Measurements from ENCODE around the gene APEX1. TPM values are rescaled to one million over a fixed set of nuclear protein-coding genes. Genes with fewer than 3 reads are reported as not detected.

APEX1 gene
- total RNA-seq, 1 experiment from 2014 or later: 324 TPM

- Mint-ChIP-seq H3K4me1 (peaks cover 8% of the 10 kb centered on the region), H3K27ac (no peak overlapping the region), H3K4me3 (no peak overlapping the region), H3K27me3 (ENCODE audit: low read depth) (no peaks in the 10 kb centered on the region), H3K9me3 (no peaks in the 10 kb centered on the region), H3K36me3 (peaks cover 58% of the 10 kb centered on the region)
- no peak for TF ChIP-seq GRHL2 (CRISPR knock-in tag; IDR thresholded peaks at IDR 0.05; ENCODE audit: insufficient replicate concordance, severe bottlenecking)
- TF ChIP-seq USF1 (CRISPR knock-in tag; IDR thresholded peaks at IDR 0.05): no peak
- DNase-seq (ENCODE audit: low spot score) (no peak), ATAC-seq (no peak)
- CTCF ChIA-PET: no interaction called here
- POLR2A ChIA-PET: no interaction called here
These were observed 21.8 kb downstream of the APEX1 start for GRCh38 chr14:20476776-20477175.

- DNase-seq (ENCODE audit: low spot score) (no peak), ATAC-seq (no peak)
- Mint-ChIP-seq H3K4me1 (peaks cover 11% of the 10 kb centered on the region), H3K27me3 (ENCODE audit: low read depth) (no peaks in the 10 kb centered on the region), H3K4me3 (no peak overlapping the region), H3K27ac (no peak overlapping the region; the same call in 1 of the 2 replicates), H3K9me3 (no peaks in the 10 kb centered on the region), H3K36me3 (peaks cover 52% of the 10 kb centered on the region)
- ChIA-PET CTCF (no interaction called here), POLR2A (no interaction called here)
- TF ChIP-seq NR1H2 (CRISPR knock-in tag; IDR thresholded peaks at IDR 0.05): no peak
- TF ChIP-seq ETV6 (CRISPR knock-in tag; IDR thresholded peaks at IDR 0.05): no peak
- no peak for TF ChIP-seq CREB1 (CRISPR knock-in tag; IDR thresholded peaks at IDR 0.05)
- no peak for TF ChIP-seq ZNF425 (CRISPR knock-in tag; conservative IDR thresholded peaks at IDR 0.05)
- TF ChIP-seq ATF6 (CRISPR knock-in tag; IDR thresholded peaks at IDR 0.05): no peak
These were observed 22.3 kb downstream of the APEX1 start for GRCh38 chr14:20477211-20477876.

GRCh38 chr14:20478894-20479293 is 23.9 kb downstream of the APEX1 start:
- Mint-ChIP-seq H3K4me1 (peaks cover 12% of the 10 kb centered on the region), H3K36me3 (peaks cover 38% of the 10 kb centered on the region), H3K27me3 (ENCODE audit: low read depth) (no peaks in the 10 kb centered on the region), H3K4me3 (no peak overlapping the region), H3K27ac (no peak overlapping the region), H3K9me3 (no peaks in the 10 kb centered on the region)
- ChIA-PET POLR2A (interaction anchor here (1.3 kb wide), 1 partner anchor 9 kb away, joined by 3 read pairs; the partner anchor contains the start of gene PNP), CTCF (no interaction called here)
- TF ChIP-seq MYBL2 (CRISPR knock-in tag; IDR thresholded peaks at IDR 0.05): no peak
- ATAC-seq: no peak
- no peak for DNase-seq (ENCODE audit: low spot score)

- no peak overlapping the region for H3K4me3 Mint-ChIP-seq
- H3K4me1 Mint-ChIP-seq: peaks cover 30% of the 10 kb centered on the region
- no peak overlapping the region for H3K27ac Mint-ChIP-seq
- no peaks in the 10 kb centered on the region for H3K27me3 Mint-ChIP-seq (ENCODE audit: low read depth)
- ChIA-PET POLR2A (no interaction called here), CTCF (no interaction called here)
- DNase-seq (ENCODE audit: low spot score) (no peak), ATAC-seq (no peak)
- TF ChIP-seq CREM (CRISPR knock-in tag; IDR thresholded peaks at IDR 0.05) (no peak), ZNF416 (CRISPR knock-in tag; IDR thresholded peaks at IDR 0.05) (no peak), RELA (CRISPR knock-in tag; IDR thresholded peaks at IDR 0.05; ENCODE audit: borderline replicate concordance) (no peak), IRF1 (CRISPR knock-in tag; IDR thresholded peaks at IDR 0.05) (no peak), ZNF121 (CRISPR knock-in tag; IDR thresholded peaks at IDR 0.05) (no peak)
- H3K36me3 Mint-ChIP-seq: peaks cover 3% of the 10 kb centered on the region
- peaks cover 6% of the 10 kb centered on the region; the same call in 1 of the 2 replicates for H3K9me3 Mint-ChIP-seq
These were observed 27.4 kb downstream of the APEX1 start for GRCh38 chr14:20482382-20482781.
